ENCODE results near the gene LYST.

DNA sequence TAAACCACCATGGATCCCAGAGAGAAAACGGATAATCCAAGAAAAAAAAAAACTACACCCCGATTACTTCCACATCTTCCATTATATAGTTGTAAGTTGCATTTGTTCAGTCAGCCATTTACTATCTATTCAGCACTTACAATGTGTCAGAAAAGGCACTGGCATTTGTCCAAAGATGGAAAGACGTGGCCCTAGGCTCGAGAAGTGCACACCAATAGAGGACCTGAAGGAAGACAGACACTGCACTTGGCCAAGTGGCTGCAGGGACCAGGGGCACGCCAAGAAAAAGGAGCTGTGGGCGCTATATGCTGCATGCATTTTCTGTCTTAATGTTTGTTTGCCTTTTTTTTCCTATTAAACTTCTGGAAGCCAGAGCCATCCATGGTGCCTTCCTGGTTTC is 45.2 kb upstream of the LYST start:
- TF ChIP-seq CTCF (conservative IDR thresholded peaks at IDR 0.05 in 1 of 2, IDR thresholded peaks at IDR 0.05 in 1 of 2; ENCODE audit: low read depth in 1 of 2, low read length in 2 of 2): no peak
- TF ChIP-seq EZH2 (IDR thresholded peaks at IDR 0.05; ENCODE audit: low read length, missing control alignments): no peak

All from fibroblast of lung (primary cell).